Stimulated activated CD4-positive, alpha-beta T cell treated with anti-CD3 and anti-CD28 coated beads, Interleukin-1b, Interleukin-23, amount 100 ng/mL, for 24 hours (primary cell): Measurements from ENCODE around the gene PHACTR1.

Experiments used
- DNase-seq, 4 experiments: peaks; one replicate each; pipeline ENCODE4 v3.0.0-alpha.2; 2020; ENCODE audit warnings: low read depth in 4 of 4, low spot score in 1 of 4

PHACTR1 gene

DNA sequence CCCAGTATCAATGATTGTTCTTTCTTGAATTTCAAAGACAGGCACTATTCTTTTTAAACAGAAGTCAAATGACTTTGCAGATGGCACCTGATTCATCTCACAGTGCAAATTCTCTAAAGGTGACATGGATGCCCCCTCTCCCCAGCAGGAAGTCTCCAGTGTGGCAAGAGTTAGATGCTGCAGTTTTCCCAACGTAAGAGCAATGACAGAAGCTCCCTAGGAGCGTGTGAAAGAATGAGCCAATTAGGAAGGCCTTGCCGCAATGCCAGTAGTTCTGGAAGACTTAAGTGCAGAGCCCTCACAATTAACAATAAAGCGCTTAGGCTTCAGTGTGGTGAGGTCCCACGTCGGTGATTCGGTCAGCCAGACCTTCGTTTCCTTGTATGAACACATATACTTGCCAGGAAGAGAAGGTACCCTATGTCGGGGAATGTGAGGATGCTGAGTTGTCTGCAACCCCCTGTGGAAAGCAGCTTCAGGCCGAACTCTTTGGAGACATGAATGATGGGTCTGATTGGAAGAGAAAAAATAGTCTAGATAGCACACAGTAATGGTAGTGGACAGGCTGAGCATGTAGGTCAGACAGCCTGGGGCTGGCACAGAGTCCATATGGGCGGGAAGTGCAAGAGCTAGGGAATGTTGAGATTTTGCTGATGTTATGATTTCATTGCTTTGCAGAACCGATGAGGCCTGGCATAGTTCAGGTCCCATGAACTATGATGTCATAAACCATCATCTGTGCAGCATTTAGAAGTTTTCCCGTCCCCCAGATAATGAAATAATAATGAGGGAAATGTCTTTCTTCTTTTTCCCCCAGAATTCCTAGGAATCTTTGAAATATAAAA is 132.6 kb downstream of the PHACTR1 start:
- DNase-seq: no peak

- no peak for DNase-seq
Observed at GRCh38 chr6:12849809-12850198, 133.2 kb downstream of the PHACTR1 start.

DNA sequence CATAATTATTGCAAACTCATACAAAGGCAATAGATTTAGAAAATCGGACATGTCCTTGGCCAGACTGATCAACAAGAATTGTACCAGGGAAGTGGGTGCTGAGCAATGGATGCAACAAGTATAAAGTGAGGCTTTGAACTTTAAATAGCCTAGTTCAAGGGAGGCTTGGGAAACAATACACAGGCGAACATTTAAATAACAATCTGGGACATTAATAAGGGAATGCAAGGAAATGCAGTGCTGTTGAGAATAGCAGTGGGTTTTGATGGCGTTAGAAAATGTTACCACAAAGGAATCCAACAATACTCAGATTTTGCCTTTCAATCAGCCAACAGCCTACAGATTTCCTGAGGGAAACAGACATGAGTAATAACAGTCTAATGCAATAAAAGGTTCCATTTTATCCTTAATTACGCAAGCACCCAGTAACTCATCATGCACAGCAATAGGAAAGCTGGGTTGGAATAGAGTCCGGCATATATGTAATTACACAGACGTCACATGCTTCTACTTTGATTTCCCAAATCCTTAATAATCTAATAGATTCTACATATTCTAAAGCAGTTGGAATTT is 134.6 kb downstream of the PHACTR1 start:
- DNase-seq: no peak

- no peak for DNase-seq
Observed at GRCh38 chr6:12861603-12862002, 145.0 kb downstream of the PHACTR1 start.

DNA sequence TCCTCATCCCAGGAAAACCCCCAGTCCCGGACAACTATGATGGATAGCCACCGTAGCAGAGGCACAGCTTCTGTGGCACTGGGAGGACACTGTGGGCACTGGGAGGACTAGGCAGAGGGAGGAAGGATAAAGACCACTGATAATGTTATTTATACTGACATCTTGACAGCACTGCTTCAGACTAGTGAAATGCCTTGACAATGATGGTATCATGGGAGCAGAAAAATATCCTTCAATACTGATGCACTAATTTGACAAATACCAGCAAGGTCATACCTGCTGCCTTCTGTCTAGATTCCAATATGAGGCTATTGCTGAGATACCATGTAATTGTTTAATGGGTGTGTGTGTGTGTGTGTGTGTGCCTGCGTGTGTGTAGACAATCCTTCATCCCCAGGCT is 148.6 kb downstream of the PHACTR1 start:
- no peak for DNase-seq

GRCh38 chr6:12865671-12866181 is 149.2 kb downstream of the PHACTR1 start:
- no peak for DNase-seq

DNA sequence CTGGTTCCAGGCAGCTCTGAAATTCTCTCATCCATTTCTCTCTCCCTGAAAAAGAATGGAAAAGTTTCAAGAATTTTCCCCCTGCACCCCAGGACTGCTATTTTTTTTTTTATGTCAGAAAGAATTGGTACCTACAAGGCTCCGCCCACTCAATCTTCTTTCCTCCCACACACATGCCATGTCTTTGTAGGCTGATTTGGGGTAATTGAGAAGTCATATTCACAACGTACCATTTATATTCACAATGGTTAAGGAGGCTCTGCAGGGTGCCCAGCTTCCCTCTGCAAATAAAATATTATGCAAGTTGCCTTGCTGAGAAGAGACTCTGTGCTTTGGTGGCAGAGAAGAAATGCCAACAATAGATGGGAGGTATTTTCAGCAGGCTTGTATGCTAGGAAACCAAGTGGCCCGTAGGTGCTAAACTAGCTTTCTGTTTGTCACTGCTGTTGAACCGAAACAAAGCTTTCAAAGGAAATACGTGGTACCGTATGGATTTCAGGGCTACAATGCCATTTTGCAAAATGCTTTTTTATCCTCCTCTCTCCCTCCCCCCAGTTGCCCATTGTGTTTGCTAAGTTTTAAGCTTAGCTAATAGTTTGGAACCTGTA is 150.0 kb downstream of the PHACTR1 start:
- DNase-seq: no peak

DNA sequence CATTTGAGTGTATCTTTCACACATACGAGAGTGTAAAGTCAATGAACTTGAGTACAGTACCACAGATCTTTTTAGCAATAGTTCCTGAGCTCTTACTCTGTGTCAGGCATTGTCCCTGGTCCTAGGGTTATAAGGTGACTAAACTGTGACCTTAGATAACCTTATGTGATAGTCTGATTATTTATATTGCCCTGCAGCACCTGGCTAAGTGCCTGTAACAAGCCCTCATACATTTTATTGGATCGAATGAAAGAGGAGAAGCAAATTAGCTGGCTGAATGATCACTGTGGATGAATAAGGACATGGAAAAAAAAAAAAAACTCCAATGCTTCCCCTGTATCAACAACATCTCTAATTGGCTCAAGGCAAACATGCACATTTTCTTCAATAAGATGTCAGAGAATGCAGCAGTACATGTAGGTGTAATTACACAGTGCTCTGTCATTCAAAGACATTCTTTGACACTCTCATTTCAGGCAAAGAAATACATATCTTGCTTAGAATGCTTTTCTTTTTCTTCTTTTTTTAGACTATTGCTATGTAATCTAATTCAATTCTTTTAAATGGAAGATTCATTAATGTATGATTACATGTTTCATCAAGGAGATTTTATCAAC is 153.4 kb downstream of the PHACTR1 start:
- DNase-seq: no peak

DNA sequence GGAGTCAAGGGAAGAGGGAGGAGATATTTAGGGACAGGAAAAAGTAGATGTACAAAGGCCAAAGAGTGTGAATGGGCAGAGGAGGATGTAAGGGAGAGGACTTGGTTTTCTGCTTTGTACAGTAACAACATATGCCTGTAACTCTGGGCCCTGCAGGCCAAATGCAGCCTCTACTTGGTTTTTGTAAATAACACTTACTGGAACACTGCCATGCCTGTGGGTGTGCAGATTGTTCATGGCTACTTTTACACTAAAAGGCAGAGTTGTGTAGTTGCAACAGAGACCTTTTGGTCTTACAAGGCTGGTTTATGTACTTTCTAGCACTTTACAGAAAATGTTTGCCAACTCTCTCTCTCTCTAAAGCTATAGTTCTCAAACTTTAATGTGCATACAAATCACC is 157.1 kb downstream of the PHACTR1 start:
- no peak for DNase-seq

DNA sequence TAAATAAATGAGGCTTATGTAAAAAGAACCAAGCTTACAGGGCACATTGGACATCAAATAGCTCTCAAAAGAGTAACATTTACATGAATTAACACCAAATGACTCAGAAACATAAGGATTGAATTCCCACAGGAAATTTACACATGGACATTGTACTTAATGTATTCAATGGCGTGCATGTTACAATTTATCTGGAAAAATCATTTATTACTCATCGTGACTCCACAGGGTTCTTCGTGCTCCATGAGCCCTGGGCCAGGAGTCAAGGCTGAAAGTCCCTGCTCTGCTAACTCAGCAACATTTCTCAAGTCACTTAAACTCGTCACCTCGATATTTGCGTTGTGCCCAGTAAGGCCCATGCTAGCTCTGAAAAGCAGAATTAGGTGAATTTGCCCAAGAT is 158.5 kb downstream of the PHACTR1 start:
- DNase-seq: no peak

DNA sequence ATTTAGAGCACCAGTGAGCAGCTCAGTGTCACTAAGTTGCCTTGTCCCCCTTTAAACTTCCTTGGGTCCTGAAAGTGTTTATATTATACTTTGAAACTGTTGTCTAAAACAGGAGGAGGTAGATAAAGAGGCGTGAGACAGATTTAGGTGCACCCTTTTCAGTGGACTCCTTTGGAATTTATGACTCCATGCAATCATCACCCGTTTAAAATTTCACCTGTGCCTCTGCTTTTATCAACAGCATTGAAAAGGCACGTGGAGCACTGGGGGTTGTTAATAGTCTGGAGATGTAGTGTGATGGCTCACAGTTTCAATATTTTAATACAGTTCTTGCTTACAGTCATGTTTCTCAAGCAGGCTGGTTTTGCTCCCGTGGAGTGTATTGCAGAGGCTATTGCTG is 162.2 kb downstream of the PHACTR1 start:
- no peak for DNase-seq

DNA sequence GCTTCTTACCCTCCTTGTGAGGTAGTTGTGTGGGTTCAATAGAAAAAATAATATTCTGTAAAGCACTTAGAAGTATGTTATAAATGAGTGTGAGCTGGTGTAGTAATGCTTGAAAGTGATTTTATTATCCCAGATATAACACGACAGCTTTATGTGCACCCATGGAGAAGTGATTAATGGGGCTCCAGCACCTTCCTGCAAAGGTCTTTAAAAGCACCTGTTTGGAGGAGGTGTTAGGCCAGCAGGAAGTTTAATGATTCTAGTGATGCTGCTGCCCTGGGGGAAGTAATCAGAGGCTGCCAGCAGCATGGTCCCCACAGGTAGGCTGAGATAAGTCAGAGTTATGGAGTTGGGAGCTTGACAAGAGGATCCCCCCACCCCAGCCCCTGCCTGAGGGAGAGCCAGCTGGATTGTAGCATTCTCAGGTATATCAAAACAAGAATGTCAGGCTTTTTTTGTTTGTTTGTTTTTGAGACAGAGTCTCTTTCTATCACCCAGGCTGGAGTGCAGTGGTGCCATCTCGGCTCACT is 166.3 kb downstream of the PHACTR1 start:
- no peak for DNase-seq

- DNase-seq: no peak
Observed at GRCh38 chr6:12884983-12885382, 168.4 kb downstream of the PHACTR1 start.

- DNase-seq: no peak
Observed at GRCh38 chr6:12886961-12887775, 170.6 kb downstream of the PHACTR1 start.

DNA sequence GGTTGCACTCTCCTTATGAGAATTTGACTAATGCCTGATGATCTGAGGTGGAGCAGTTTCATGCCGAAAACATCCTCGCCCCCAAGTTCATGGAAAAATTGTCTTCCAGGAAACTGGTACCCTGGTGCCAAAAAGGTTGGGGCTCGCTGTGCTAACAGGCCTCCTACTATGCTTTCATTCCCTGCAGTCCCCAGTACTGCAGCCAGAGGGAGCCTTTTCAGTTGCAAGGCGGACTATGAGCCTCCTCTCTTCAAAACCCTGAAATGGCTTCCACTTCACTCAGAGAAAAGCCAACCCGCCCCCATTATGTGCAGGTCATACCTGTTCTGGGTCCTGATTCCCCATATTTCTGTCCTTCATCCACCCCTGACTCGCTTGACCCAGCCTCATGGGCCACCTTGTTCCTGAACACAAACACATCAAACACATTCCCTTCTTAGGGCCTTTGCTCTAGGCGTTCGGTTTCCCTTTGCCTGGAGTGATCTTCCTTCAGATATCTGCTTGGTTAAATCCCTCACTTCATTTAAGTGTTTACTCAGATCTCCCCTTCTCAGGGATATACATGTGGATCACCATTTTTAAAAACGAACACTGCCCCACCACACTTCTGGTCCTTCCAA is 173.7 kb downstream of the PHACTR1 start:
- DNase-seq: peak in 1 of 4 experiments; percentile 6

- DNase-seq: no peak
Observed at GRCh38 chr6:12891595-12891994, 175.0 kb downstream of the PHACTR1 start.

DNA sequence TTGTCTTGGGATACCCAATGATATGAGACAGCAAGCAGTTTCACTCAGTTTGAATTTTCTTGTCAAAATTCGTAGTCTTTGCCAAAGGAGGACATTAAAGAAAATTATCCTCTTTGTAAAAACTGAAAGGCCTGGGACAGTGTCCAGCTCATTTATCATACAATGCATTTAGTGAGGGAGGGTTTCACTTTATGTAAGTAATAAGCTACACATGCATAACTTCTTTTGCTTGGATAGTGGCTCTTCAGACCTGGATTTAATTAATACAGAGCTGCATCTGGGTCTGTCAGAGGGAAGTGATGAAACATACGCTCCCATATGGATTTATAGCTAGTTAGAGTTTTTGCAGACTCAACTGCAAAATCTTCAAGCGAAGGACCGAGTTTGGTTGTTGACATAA is 175.6 kb downstream of the PHACTR1 start:
- DNase-seq: no peak

DNA sequence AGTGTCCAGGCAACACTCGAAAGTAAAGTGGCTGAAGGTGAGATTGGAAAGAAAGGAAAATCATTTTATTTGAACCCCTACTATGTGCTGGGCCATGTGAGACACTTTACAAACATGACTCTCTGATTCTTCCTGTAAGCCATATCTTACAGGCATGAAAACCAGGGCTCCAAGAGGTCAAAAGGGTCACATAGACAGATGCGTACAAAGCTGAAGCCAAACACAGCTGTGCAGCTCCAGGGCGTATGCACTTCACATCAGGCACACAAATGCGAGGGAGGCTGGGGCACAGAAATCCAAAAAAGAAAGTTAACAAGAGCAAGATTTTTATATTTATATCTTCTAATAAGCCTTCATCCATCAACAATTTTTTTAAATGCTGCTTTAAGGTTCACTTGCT is 176.5 kb downstream of the PHACTR1 start:
- DNase-seq: no peak

GRCh38 chr6:12895721-12896120 is 179.2 kb downstream of the PHACTR1 start:
- no peak for DNase-seq

DNA sequence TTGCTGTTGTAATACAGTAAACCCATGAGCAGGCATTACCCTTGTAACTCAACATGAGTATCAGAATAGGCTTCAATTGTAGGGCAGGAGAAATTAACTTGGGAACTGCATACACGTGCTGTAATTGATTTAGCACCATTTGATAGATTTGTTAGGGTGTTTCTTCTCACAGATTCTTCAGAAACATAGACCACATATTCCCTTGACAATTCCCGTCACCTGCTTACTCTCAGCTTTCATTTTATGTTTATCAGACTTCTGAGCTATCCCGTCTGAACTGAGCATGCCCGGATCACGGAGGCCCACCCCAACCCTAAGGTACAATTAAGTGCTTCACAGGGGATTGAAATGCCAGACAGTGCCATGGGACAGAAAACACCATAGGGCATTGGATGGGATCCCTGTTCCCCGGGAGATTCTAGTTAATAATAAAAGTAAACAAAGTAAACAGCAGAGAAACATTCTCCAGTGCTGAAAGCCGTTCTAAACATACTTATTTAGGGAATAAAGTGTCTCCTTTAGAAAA is 179.7 kb downstream of the PHACTR1 start:
- DNase-seq: no peak
